Activated naive CD8-positive, alpha-beta T cell treated with anti-CD3 and anti-CD28 coated beads, Interleukin-2, amount 50 U/mL, for 16 hours (primary cell): ENCODE data around the gene SMCO4.
"Not testable (repeated sequence)": the region's sequence is repeated elsewhere in the genome, so short reads cannot be mapped to it uniquely, and the experiment has no call there.

Source experiments
- DNase-seq: peaks from one replicate; pipeline ENCODE4 v3.0.0-alpha.2; 2020; ENCODE audit warnings: low read depth, low spot score

Gene SMCO4, protein sequence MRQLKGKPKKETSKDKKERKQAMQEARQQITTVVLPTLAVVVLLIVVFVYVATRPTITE

DNA sequence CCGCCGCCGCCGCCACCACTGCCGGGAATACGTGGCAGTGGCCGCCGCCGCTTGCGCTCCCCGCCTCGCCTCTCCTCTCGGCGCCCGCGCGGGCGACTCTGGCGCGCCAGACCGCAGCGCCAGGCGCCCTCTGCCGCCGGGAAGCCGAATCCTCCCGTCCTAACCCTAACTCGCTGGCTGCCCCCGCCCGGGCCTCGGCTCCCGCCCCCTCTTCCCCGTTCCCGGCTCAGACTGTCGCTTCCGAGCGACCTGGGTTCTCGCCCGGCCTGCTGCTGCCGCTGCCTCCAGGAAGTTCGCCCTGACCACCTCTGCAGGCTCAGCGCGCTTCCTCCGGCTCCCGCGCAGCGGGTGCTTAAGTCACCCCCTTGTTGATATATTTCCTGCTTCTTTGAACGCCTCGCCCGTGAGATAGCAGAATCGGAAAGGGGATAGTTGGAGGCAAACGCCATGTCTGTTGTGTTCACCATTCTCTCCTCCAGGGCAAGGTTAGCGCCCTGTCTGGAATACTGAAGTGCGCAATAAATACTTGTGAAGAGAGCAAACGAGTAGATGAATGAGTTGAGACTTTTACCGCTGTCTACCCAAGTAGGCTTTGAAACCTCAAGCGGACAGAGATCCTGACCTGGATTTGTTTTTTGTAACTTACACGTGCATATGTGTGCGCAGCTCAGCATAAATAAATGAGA is at the start of gene SMCO4:
TSS of gene SMCO4 (minus strand) at position 100 of the 686 bp plus-strand sequence. CDS start 64,202 bp downstream, outside the sequence.
- peak; percentile 10 for DNase-seq

DNA sequence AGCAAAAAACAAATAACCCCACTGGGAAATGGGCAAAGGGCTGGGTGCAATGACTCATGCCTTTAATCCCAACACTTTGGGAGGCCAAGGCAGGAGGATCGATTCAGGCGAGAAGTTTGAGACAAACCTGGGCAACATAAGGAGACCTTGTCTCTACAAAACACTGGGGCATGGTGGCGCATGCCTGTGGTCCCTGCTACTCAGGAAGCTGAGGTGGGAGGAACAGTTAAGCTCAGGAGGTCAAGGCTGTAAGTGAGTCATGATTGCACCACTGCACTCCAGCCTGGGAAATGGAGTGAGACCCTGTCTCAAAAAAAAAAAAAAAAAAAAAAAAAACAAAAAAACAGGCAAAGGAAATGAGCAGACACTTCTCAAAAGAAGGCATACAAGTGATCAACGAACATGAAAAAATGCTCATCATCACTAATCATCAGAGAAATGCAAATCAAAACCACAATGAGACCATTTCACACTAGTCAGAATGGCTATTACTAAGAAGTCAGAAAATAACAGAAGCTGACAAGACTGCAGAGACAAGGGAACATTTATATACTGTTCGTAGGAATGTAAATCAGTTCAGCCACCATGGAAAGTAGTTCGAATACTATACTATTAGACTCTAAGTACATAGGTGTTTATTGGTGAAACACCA is 48.2 kb upstream of the SMCO4 start:
- no peak for DNase-seq

DNA sequence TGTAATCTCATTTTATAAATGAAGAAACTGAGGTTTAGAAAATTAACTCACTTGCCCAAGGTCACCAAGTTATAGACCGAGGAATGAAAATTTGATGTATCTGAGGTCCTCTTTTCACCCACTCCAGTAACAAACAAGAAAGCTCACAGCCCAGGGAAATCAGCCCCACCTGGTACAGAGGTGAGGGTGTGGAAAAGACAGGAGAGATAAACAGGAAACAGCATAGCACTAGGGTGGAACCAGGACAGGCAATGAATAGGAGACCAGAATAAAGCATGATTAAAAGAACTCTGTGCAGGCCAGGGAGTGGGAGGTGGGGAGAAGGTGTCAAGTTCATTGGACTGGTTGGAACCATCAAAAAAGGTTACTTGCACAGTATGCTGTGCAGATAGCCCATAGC is 46.2 kb upstream of the SMCO4 start:
- DNase-seq, result no peak

DNA sequence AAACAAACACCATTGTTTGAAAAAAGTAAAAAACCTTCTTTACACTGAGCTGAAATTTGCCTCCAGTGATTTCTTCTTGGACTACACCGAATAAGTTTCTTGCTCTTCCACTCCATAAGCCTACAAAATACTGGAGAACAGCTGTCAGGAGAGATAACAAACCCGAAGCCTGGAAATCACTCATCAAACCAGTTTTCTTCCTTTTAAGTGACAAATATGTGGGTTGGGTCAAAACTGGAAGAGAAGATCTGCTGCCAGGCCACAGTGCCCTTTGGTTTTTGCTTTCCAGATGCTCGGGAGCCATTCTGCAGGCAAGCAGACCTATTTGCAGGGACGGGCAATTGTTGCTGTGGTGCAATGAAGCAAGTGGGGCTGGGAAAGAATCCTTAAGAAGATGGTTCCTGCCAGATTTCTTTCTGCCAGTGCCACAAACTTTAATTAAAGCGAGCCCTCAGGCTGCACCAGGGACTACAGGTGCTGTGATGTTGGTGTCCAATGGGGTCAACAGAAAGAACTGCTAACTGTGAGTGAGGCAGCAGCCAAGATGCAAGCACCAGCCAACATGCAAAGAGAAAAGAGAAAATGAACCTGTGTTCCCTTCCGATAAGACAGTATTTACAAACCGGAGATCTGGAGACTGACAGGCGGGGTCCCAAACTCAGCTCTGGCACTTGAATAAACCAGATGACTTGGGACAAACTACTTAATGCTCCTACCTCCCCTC is 44.8 kb upstream of the SMCO4 start:
- no peak for DNase-seq

DNA sequence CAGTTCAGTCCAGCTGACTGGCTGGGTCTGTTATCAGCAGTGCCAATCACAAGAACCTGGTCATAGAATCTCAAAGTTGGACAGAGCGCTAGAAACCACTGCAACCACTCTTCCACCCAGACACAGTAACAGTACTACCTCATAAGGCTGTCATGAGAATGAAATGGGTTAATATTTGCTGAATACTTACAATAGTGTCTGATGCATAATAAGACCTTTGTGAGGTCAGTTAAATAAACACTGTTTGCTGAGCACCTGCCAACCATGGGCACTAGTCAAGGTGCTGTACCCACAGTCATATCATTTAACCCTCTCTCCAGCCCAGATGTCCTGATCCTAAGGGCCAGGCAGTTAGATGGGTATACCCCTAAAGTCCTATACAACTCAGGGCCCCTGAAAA is 44.2 kb upstream of the SMCO4 start:
- DNase-seq, result not testable (repeated sequence)

DNA sequence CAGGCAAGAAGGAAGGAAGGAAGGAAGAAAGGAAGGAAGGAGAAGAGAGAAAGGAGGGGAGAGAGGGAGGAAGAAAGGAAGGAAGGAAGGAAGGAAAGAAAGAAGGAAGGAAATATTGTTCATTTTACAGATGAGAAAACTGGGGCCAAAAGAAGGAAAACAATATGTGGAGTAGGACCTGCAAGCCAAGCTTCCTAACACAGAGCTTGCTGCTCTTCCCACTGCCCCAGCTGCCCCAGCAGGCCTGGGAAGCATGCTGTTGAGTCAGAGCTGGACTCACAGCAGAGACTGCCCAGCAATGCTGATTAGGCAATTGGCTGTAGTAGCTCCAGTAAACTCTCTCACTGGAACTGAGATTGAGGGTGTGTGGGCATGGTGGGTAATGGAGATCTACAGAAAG is 42.6 kb upstream of the SMCO4 start:
- DNase-seq, result no peak

DNA sequence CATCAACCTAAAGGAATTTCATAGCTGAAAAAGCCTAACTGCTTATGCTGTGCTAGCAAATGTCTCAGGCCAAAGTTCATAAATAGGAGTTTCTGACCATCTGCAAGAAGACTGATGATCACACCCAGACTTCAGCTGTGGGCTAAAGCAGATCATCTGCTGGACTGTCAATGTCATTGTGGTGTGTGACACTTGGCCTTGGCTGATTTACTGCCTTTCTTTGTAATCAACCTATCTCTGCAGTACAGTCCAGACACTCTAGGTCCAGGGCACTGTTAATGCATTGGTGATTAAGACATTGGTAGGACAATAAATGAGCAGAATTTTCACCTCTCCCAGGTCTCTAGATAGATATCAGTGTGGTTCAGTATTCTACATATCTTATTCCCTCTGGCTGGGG is 40.3 kb upstream of the SMCO4 start:
- no peak for DNase-seq

DNA sequence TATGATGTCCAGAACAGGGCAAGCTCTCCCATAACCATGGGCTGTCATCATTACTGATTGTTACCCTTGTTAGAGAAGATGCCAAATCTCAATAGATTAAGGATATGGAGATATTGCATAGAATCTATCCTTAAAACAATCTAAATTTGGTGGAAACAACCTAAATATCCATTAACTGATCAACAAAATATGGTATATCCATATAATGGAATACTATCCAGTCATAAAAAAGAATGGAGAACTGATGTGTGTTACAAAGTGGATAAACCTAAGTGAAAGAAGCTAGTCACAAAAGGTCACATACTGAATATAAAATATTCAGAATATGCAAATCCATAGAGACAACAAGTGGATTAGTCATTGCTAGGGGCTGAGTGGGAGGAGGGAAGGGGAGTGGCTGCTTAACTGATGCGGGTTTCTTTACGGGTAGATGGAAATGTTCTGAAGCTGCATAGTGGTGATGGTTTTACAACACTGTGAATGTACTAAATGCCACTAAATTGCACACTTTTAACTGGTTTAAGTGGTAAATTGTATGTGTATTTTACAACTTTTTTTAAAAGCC is 36.1 kb upstream of the SMCO4 start:
- DNase-seq, result no peak

DNA sequence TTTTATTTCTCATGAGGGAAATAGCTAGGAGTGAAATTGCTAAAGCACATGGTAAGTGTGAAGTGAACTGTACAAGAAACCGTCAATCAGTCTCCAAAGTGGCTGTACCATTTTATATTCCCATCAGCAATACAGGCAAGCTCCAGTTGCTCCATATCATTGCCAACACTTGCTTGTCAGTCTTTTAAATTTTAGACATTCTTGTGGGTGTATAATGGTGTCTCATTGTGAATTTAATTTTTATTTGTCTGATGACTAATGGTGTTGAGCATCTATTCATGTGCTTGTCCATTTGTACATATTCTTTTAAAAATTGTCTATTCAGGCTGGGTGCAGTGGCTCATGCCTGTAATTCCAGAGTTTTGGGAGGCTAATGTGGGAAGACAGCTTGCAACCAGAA is 34.1 kb upstream of the SMCO4 start:
- DNase-seq, result no peak

DNA sequence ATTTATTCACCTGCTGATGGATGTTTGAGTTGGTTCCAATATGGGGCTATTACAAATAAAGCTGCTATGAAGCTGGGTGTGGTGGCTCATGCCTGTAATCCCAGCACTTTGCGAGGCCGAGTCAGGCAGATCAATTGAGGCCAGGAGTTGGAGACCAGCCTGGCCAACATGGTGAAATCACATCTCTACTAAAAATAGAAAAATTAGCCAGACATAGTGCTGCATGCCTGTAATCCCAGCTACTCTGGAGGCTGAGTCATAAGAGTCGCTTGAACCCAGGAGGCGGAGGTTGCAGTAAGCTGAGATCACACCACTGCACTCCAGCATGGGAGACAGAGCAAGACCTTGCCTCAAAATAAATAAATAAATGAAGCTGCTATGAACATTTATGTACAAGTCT is 33.7 kb upstream of the SMCO4 start:
- not testable (repeated sequence) for DNase-seq

DNA sequence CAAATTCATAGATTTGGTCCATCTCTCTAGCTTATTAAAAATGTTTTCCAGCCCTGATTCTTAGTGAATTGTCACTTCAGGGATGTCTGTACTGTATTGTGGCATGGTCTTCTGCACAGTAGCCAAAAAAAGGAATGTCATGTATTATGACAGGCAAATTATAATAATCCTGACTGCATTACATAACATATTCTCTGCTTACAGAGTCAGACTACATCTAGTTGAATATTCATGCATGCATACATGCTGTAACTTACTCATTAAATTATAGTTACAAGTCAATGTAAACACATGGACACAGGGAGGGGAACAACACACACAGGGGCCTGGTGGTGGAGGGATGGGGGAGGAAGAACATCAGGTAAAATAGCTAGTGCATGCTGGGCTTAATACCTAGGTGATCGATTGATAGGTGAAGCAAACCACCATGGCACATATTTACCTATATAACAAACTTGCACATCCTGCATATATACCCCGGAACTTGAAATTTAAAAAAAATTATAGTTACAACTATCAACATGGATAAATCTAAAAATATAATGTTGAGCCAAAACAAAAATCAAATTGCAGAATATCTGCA is 31.5 kb upstream of the SMCO4 start:
- no peak for DNase-seq

DNA sequence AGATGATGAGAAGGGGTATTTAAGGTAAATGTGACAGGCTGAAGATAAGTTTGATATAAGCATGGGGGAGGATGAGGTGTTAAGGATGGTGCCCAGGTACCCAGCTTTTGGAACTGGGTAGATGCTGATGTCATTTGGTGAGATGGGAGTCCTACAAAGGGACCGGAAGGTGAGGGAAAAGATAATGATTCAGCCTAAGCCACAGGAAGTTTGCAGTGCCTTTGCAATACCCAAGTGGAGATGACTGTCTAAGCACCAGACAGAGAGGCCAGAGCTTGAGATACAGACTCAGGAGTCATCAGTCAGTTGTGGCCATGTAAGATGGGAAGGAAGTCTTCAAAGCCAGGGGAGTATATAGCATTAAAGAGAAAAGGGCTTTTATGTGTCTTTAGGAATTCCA is 30.0 kb upstream of the SMCO4 start:
- DNase-seq, result no peak

DNA sequence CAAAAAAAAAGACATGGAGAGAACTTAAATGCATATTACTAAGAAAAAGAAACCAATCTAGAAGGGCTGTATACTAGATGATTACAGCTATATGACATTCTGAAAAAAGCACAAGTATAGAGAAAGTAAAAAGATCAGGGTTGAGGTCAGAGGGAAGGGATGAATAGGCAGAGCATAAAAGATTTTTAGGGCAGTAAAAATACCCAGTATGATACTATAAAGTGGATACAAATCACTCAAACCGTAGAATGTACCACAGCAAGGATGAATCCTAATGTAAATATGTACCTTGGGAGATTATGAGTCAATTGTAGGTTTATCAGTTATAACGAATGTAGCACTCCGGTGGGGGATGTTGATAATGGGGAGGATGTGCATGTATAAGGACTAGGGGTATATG is 29.4 kb upstream of the SMCO4 start:
- DNase-seq, result no peak

DNA sequence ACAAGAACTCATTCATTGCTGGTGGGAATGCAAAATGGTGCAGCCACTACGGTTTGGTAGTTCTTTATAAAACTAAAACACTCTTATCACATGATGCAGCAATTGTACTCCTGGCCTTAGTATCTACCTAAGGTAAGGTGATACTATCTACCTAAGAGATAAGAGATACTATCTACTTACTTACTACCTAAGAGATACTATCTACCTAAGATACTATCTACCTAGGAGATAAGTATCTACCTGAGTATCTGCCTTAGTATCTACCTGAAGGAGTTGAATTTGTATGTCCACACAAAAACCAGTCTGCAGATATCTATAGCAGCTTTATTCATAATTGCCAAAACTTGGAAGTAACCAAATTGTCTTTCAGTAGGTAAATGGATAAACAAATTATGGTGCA is 29.0 kb upstream of the SMCO4 start:
- DNase-seq, result no peak

DNA sequence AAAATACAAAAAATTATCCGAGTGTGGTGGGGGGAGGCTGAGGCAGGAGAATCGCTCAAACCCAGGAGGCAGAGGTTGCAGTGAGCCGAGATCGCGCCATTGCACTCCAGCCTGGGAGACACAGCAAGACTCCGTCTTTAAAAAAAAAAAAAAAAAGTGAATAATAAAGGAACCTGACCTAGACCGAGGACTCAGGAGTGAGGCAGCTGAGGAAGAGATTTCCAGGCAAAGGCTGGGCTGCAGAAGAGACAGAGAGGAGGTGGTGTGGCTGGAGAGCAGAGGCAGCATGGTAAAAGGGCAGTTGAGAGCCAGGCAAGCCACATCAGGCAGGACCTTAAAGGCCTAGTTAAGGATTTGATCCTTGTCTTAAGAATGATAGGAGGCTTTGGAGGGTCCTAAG is 28.4 kb upstream of the SMCO4 start:
- DNase-seq, result no peak

DNA sequence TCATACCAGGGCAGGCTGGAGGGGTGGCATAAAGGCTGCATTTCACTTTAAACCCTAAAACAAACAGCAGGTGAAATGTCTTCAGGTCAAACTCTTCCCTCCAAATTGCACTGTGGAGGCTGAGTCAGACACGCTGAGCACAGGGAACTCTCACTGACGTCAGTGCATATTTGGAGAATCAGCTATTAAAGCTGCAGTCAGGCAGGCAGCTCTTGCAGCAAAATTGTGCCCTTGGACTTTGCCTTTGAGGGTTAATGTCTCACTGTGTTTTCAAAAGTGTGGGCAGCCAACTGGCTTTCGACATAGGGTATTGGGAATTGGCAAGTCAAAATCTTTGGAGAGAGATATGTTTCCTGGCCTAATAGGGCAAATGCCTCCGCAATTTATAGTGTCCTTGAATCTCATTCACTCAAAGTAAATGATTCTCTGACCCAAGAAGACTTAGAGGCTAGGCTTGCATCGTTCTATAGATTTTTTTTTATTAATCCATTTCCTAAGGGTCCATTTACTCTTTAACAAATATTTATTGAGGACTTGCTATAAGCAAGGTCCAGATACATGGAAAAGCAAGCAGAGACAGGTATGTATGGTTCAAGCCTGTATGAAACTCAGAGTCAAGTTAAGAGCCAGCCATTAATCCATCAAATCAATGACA is 27.7 kb upstream of the SMCO4 start:
- DNase-seq, result no peak

DNA sequence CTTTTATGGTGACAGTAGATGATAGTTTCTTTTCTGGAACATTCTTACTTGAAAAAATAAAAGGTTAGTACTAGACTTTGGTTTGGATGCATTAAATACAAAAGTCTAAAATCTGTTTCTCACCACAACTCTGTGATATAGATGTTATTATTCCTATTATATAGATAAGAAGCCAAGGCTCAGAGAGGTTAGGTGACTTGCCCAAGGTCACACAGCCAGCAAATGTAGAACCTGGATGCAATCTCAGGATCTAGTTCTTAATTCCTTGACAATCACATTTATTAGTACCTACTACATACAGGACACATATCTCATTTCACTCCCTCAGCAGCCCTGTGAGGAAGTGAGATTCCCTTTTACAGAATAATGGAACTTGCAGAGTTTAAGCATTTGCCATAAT is 26.3 kb upstream of the SMCO4 start:
- no peak for DNase-seq

DNA sequence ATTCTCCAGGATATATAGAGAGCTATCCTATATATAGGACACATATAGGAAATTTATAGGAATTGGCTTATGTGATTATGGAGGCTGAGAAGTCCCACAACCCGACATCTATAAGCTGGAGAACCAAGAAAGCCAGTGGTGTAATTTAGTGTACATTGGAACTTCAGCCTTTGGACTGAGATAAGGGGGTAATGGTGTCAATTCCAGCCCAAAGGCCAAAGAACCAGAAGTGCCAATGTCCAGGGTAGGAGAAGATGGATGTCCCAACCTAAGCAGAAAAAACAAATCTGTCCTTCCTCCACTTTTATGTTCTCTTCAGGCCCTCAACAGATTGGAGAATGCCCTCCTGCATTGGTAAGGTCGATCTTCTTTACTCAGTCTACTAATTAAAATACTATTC is 25.5 kb upstream of the SMCO4 start:
- DNase-seq, result no peak

DNA sequence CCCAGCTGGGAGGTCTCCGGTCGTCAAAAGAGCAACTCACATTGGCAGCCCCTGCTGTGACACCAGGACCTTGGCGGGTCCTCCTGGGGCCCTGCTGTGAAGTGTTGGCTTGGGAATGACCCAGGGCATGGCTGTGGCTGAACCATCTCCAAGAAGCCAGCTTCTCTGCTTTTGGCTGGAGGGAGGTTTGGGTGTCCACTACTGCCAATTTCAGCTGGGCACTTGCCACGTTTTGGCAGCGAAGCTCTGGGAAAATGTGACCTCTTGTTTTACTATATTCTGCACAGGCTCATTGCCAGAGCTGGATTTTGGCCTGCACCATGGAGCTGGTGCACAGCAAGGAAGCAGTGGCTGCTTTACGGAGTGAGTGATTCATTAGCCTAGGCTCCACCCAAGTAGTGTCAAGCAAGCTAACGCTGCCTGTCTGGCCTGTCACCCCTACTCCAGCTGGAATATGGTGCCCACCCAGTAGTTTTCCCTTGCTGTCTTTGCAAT is 24.3 kb upstream of the SMCO4 start:
- DNase-seq, result no peak

DNA sequence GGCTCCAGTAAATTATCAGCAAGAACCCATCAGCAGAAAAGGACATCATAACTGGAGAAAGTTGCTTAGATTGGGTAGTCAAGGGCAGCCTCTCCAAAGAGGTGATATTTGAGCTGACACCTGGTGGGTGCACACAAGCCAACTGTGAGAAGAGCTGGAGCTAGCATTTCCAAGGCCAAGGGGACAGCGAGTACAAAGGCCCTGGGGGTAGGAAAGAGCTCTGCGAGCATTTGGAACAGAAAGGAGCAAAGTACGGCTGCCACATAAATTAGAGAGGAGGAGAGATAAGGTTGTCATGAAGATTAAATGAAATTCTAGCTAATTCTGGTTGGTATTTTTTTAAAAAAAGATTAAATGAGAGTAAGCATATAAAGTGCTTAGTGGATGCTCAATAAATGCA is 21.7 kb upstream of the SMCO4 start:
- DNase-seq, result no peak

DNA sequence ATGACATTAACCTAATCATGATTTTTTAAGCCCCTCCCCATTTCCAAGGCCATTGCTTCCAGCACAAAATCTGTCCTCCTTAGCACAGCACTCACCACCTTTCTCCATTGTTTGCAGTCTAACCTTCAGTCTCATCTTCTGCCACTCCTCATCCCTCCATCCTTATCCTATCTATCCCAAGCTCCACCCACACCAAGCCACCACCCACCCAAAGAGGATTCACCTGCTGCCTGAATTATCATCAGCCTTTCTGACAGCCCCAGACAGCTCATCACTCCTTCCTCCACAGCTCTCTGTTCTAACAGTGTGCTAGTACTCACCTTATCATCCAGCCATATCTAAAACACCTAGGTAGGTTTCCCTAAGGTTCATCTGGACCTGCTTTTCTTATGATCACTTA is 20.7 kb upstream of the SMCO4 start:
- DNase-seq, result no peak
